Neural cell (in vitro differentiated cells): ENCODE measurements around the gene FXYD6.

Experiments used
- EZH2 ChIP-seq: fragments of 200-600, 300-800 bp; shearing (Covaris generic), sonication (generic); IDR thresholded peaks from 2 replicates; pipeline ENCODE4 v1.6.1; 2014; ENCODE audit warnings: antibody characterized with exemption, low read length, borderline replicate concordance, mild to moderate bottlenecking; ENCODE audit not compliant: insufficient read depth, poor library complexity, severe bottlenecking
- TAF1 ChIP-seq: IDR thresholded peaks from 2 replicates; pipeline ENCODE4 v1.6.1; 2012; ENCODE audit warnings: low read depth

- TF ChIP-seq EZH2 (no peak), TAF1 (no peak)
Observed at GRCh38 chr11:117918366-117919255, 42.2 kb upstream of the FXYD6 start.
